Left lung (tissue), 10 donors: ENCODE results near the gene TMEM63A. TPM values are rescaled to one million over a fixed set of nuclear protein-coding genes. Genes with fewer than 3 reads are reported as not detected.
A peak's percentile ranks its signal among the peaks of the same experiment; 100 is the strongest.

Experiments used
- ATAC-seq: fragments of 200-7000 bp; cut with Tn5 transposase; one replicate; pipeline ENCODE4 v1.9.1; 2020; ENCODE audit warnings: moderate library complexity
- DNase-seq, 4 donors: peaks; one replicate each; pipeline ENCODE4 v3.0.0-alpha.2; 2013 to 2020
- H3K27ac ChIP-seq, 2 donors: fragments of 200-600 bp; sonication (generic) in 1 of 2; one replicate each; pipeline versions ENCODE4 v1.5.0 to v1.8.0; 2020 to 2021
- H3K27me3 ChIP-seq, 2 donors: fragments of 200-600 bp; sonication (generic) in 1 of 2; one replicate each; pipeline versions ENCODE4 v1.5.0 to v1.8.0; 2020 to 2021
- H3K36me3 ChIP-seq, 2 donors: fragments of 200-600 bp; sonication (generic) in 1 of 2; one replicate each; pipeline versions ENCODE4 v1.5.0 to v1.8.0; 2020 to 2021
- H3K4me1 ChIP-seq, 2 donors: fragments of 200-600 bp; one replicate each; pipeline ENCODE4 v1.8.0; 2021
- H3K4me3 ChIP-seq, 2 donors: fragments of 200-600 bp; sonication (generic) in 1 of 2; one replicate each; pipeline versions ENCODE4 v1.5.0 to v1.8.0; 2020 to 2021; ENCODE audit warnings: mild to moderate bottlenecking in 1 of 2
- H3K9me3 ChIP-seq, 2 donors: fragments of 200-600 bp; sonication (generic) in 1 of 2; one replicate each; pipeline versions ENCODE4 v1.5.0 to v1.8.0; 2020 to 2021
- CTCF ChIP-seq, 2 donors: fragments of 200-600 bp; sonication (generic) in 1 of 2; IDR thresholded peaks; one replicate each; pipeline versions ENCODE4 v1.5.0 to v1.8.0; 2021; ENCODE audit warnings: antibody characterized with exemption in 2 of 2
- intact Hi-C, 2 donors: fragments of 100-400 bp; cut with DNase I; formaldehyde crosslinking; loops; one replicate each; pipeline versions ENCODE4 v1.11.2 to v1.14.2; 2022
- polyA plus RNA-seq, 6 donors: library from polyadenylated mRNA; unstranded; fragments of 120-200 nt; gene quantifications; one replicate each; pipeline ENCODE4 v1.2.1, GENCODE V29; 2013; ENCODE audit not compliant: insufficient read length in 6 of 6
- total RNA-seq, 2 donors: library from RNA; stranded (reverse); fragmentation: NEBNext Ultra II Directional; extraction: Animal tissue kit (Norgen Biotek cat#: 25700); gene quantifications; one replicate each; pipeline ENCODE4 v1.2.1, GENCODE V29; 2021
- donor health status: DM: no; HTN: yes; CAD: no.
- donor health status: DM: no; HTN: no; CAD: no.

Gene TMEM63A
- total and polyA plus RNA-seq, 8 donors, result 77.4 to 167 (median 123) TPM

DNA sequence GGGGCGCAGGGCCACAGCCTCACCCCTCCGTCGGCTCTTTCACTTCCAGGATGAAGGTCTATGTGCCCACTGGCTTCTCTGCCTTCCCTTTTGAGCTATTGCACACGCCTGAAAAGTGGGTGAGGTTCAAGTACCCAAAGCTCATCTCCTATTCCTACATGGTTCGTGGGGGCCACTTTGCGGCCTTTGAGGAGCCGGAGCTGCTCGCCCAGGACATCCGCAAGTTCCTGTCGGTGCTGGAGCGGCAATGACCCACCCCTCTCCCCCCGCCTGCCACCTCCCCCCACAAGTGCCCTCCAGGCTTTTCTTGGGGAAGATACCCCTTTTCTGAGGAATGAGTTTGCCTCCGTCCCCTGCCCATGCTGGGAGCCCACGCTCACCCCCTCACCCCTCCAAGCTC, 37.1 kb downstream of the TMEM63A start:
- Histone ChIP-seq H3K4me3 (no peak overlapping the region), H3K36me3 (peaks cover 0 to 78% of the 10 kb centered on the region in 2 donors), H3K27ac (no peak overlapping the region), H3K9me3 (no peaks in the 10 kb centered on the region), H3K4me1 (peaks cover 0 to 17% of the 10 kb centered on the region in 2 donors), H3K27me3 (no peaks in the 10 kb centered on the region)
- TF ChIP-seq CTCF (IDR thresholded peaks at IDR 0.05), result no peak
- no peak for ATAC-seq
- DNase-seq, result peak in 1 of 4 donors; percentile 24
- intact Hi-C loops, result loop anchor here in 1 of 2 donors (10.0 kb wide), 1 partner anchor 370 kb away; no protein-coding TSS in a partner anchor

GRCh38 chr1:225844236-225845061, 37.7 kb downstream of the TMEM63A start:
- H3K27ac ChIP-seq, result no peak overlapping the region
- intact Hi-C loops, result loop anchor here in 1 of 2 donors (10.0 kb wide), 1 partner anchor 370 kb away; no protein-coding TSS in a partner anchor
- H3K36me3 ChIP-seq, result peaks cover 0 to 78% of the 10 kb centered on the region in 2 donors

GRCh38 chr1:225843426-225843795, 38.8 kb downstream of the TMEM63A start:
- DNase-seq (peak in 1 of 4 donors; percentile 20), ATAC-seq (no peak)
- H3K9me3 ChIP-seq, result no peaks in the 10 kb centered on the region
- peaks cover 0 to 4% of the 10 kb centered on the region in 2 donors for H3K4me1 ChIP-seq
- no peak overlapping the region for H3K27ac ChIP-seq
- H3K36me3 ChIP-seq, result peaks cover 0 to 76% of the 10 kb centered on the region in 2 donors
- intact Hi-C loops, result loop anchor here in 1 of 2 donors (10.0 kb wide), 1 partner anchor 369 kb away; no protein-coding TSS in a partner anchor
- TF ChIP-seq CTCF (IDR thresholded peaks at IDR 0.05), result no peak
- no peak overlapping the region for H3K4me3 ChIP-seq
- H3K27me3 ChIP-seq, result no peaks in the 10 kb centered on the region

More at GRCh38 chr1:225844236-225845061, 37.7 kb downstream of the TMEM63A start:
- Histone ChIP-seq H3K9me3 (no peaks in the 10 kb centered on the region), H3K27me3 (no peaks in the 10 kb centered on the region), H3K4me1 (peaks cover 0 to 12% of the 10 kb centered on the region in 2 donors), H3K4me3 (no peak overlapping the region)
- DNase-seq (peak in 1 of 4 donors; percentile 62), ATAC-seq (no peak)
- no peak for TF ChIP-seq CTCF (IDR thresholded peaks at IDR 0.05)

GRCh38 chr1:225842788-225843425, 39.3 kb downstream of the TMEM63A start:
- H3K27me3 ChIP-seq, result no peaks in the 10 kb centered on the region
- ATAC-seq (no peak), DNase-seq (no peak)
- H3K36me3 ChIP-seq, result peaks cover 0 to 71% of the 10 kb centered on the region in 2 donors
- peak overlapping the region in 1 of 2 donors; percentile 23 for H3K27ac ChIP-seq
- H3K9me3 ChIP-seq, result no peaks in the 10 kb centered on the region
- H3K4me3 ChIP-seq, result no peak overlapping the region
- intact Hi-C loops, result loop anchor here in 1 of 2 donors (10.0 kb wide), 1 partner anchor 368 kb away; no protein-coding TSS in a partner anchor
- H3K4me1 ChIP-seq, result peaks cover 0 to 4% of the 10 kb centered on the region in 2 donors
- no peak for TF ChIP-seq CTCF (IDR thresholded peaks at IDR 0.05)

DNA sequence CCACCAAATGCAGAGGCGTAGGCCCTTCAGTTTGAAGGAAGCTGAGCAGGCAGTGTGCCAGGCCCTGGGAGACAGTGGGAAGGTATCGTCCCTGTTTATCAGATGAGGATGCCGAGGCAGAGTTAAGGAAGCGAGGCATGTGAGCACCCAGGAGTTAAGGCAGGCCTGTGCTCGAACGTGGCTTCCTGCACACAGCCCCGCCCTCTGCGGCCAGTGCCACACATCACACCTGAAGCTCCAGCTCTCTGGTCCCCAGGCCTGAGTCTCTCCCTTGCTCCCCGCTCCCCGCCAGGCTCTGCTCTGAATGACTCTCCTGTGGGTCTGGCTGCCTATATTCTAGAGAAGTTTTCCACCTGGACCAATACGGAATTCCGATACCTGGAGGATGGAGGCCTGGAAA, 40.1 kb downstream of the TMEM63A start:
- H3K27me3 ChIP-seq, result no peaks in the 10 kb centered on the region
- no peak overlapping the region for H3K4me3 ChIP-seq
- DNase-seq (peak in 1 of 4 donors; percentile 39), ATAC-seq (no peak)
- no peak for TF ChIP-seq CTCF (IDR thresholded peaks at IDR 0.05)
- H3K36me3 ChIP-seq, result peaks cover 0 to 63% of the 10 kb centered on the region in 2 donors
- H3K9me3 ChIP-seq, result no peaks in the 10 kb centered on the region
- peak overlapping the region in 1 of 2 donors; percentile 23 for H3K27ac ChIP-seq
- peaks cover 0 to 4% of the 10 kb centered on the region in 2 donors for H3K4me1 ChIP-seq
- intact Hi-C loops, result loop anchor here in 1 of 2 donors (10.0 kb wide), 1 partner anchor 367 kb away; no protein-coding TSS in a partner anchor
